ENCODE measurements around the gene CAD. TPM values are rescaled to one million over a fixed set of nuclear protein-coding genes. Genes with fewer than 3 reads are reported as not detected.

CAD gene
- total and polyA plus RNA-seq, 9 of the 15 experiments (the other 6 are each of a cell fraction or from before 2014, with no cell fraction given) = 7.5 to 126 (median 33.7) TPM

DNA sequence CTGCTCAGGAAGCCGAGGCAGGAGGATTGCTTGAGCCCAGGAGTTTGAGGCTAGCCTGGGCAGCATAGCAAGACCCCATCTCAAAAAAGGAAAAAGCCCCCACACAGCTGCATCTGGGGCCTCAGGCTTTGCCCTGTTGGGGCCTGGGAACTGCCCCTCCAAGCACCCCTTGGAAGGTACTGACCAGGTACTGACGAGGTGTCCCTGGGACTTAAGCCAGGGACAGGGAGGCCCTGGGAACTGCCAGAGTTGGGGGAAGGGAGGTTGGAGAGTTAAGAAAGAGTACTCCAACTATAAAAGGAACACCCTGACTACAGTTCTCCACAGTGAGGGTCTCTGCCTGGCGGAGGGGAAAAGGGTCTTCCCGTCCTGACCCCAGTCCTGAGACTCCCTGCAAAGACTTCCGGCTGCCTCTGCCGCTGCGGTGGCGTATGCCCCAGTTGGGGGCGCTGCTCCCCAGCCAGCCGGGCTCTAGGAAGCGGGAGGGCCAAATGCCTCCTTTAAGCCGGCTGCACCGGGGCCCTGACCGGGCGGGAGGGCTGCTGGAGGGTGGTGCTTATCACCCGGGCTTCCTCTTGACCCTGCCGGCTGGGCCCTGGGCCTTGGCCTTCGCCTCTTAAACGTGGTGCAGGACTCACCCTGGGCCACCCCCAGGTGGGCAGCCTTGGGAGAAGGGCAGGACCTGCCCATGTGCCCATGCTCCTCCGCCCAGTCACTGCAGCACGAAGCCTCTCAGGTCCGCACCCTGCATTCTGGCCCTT is 32.9 kb downstream of the CAD start (continued):
- TF ChIP-seq ZBTB1 (CRISPR knock-in tag; IDR thresholded peaks at IDR 0.05; ENCODE audit: borderline replicate concordance, low read depth) = no peak
- no peak for TF ChIP-seq RBM17 (IDR thresholded peaks at IDR 0.05; ENCODE audit: borderline replicate concordance, low read depth, low read length)
- TF ChIP-seq ZKSCAN3 (CRISPR knock-in tag; IDR thresholded peaks at IDR 0.05) = no peak
- no peak for TF ChIP-seq XRCC3 (IDR thresholded peaks at IDR 0.05)
- TF ChIP-seq, protein P1, sequence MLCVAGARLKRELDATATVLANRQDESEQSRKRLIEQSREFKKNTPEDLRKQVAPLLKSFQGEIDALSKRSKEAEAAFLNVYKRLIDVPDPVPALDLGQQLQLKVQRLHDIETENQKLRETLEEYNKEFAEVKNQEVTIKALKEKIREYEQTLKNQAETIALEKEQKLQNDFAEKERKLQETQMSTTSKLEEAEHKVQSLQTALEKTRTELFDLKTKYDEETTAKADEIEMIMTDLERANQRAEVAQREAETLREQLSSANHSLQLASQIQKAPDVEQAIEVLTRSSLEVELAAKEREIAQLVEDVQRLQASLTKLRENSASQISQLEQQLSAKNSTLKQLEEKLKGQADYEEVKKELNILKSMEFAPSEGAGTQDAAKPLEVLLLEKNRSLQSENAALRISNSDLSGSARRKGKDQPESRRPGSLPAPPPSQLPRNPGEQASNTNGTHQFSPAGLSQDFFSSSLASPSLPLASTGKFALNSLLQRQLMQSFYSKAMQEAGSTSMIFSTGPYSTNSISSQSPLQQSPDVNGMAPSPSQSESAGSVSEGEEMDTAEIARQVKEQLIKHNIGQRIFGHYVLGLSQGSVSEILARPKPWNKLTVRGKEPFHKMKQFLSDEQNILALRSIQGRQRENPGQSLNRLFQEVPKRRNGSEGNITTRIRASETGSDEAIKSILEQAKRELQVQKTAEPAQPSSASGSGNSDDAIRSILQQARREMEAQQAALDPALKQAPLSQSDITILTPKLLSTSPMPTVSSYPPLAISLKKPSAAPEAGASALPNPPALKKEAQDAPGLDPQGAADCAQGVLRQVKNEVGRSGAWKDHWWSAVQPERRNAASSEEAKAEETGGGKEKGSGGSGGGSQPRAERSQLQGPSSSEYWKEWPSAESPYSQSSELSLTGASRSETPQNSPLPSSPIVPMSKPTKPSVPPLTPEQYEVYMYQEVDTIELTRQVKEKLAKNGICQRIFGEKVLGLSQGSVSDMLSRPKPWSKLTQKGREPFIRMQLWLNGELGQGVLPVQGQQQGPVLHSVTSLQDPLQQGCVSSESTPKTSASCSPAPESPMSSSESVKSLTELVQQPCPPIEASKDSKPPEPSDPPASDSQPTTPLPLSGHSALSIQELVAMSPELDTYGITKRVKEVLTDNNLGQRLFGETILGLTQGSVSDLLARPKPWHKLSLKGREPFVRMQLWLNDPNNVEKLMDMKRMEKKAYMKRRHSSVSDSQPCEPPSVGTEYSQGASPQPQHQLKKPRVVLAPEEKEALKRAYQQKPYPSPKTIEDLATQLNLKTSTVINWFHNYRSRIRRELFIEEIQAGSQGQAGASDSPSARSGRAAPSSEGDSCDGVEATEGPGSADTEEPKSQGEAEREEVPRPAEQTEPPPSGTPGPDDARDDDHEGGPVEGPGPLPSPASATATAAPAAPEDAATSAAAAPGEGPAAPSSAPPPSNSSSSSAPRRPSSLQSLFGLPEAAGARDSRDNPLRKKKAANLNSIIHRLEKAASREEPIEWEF (CRISPR knock-in tag; IDR thresholded peaks at IDR 0.05) = no peak
- TF ChIP-seq ELF1 (tag; IDR thresholded peaks at IDR 0.05) = peak; percentile 87
- no peak for TF ChIP-seq ZNF134 (CRISPR knock-in tag; conservative IDR thresholded peaks at IDR 0.05)
- TF ChIP-seq MEF2D (tag; conservative IDR thresholded peaks at IDR 0.05; ENCODE audit: low read depth) = no peak
- no peak for TF ChIP-seq CCNT2 (IDR thresholded peaks at IDR 0.05; ENCODE audit: borderline replicate concordance, extremely low read depth, insufficient read length, low read depth, low read length)
- TF ChIP-seq TAF9B (IDR thresholded peaks at IDR 0.05; ENCODE audit: partially characterized antibody) = no peak
- TF ChIP-seq RUNX1 (IDR thresholded peaks at IDR 0.05; ENCODE audit: low read depth) = no peak
- TF ChIP-seq, protein P2, sequence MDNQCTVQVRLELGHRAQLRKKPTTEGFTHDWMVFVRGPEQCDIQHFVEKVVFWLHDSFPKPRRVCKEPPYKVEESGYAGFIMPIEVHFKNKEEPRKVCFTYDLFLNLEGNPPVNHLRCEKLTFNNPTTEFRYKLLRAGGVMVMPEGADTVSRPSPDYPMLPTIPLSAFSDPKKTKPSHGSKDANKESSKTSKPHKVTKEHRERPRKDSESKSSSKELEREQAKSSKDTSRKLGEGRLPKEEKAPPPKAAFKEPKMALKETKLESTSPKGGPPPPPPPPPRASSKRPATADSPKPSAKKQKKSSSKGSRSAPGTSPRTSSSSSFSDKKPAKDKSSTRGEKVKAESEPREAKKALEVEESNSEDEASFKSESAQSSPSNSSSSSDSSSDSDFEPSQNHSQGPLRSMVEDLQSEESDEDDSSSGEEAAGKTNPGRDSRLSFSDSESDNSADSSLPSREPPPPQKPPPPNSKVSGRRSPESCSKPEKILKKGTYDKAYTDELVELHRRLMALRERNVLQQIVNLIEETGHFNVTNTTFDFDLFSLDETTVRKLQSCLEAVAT (IDR thresholded peaks at IDR 0.05) = no peak
- no peak for TF ChIP-seq NFRKB (IDR thresholded peaks at IDR 0.05; ENCODE audit: low read depth)
- TF ChIP-seq MIER1 (IDR thresholded peaks at IDR 0.05; ENCODE audit: low read depth) = no peak
- TF ChIP-seq, protein P3, sequence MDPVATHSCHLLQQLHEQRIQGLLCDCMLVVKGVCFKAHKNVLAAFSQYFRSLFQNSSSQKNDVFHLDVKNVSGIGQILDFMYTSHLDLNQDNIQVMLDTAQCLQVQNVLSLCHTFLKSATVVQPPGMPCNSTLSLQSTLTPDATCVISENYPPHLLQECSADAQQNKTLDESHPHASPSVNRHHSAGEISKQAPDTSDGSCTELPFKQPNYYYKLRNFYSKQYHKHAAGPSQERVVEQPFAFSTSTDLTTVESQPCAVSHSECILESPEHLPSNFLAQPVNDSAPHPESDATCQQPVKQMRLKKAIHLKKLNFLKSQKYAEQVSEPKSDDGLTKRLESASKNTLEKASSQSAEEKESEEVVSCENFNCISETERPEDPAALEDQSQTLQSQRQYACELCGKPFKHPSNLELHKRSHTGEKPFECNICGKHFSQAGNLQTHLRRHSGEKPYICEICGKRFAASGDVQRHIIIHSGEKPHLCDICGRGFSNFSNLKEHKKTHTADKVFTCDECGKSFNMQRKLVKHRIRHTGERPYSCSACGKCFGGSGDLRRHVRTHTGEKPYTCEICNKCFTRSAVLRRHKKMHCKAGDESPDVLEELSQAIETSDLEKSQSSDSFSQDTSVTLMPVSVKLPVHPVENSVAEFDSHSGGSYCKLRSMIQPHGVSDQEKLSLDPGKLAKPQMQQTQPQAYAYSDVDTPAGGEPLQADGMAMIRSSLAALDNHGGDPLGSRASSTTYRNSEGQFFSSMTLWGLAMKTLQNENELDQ (CRISPR knock-in tag; IDR thresholded peaks at IDR 0.05; ENCODE audit: borderline replicate concordance) = no peak
- no peak for TF ChIP-seq ZNF444 (CRISPR knock-in tag; IDR thresholded peaks at IDR 0.05)
- TF ChIP-seq, protein P4, sequence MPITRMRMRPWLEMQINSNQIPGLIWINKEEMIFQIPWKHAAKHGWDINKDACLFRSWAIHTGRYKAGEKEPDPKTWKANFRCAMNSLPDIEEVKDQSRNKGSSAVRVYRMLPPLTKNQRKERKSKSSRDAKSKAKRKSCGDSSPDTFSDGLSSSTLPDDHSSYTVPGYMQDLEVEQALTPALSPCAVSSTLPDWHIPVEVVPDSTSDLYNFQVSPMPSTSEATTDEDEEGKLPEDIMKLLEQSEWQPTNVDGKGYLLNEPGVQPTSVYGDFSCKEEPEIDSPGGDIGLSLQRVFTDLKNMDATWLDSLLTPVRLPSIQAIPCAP (CRISPR knock-in tag; IDR thresholded peaks at IDR 0.05; ENCODE audit: borderline replicate concordance) = no peak
